WTC11 (cell line): Measurements from ENCODE around the gene ZNF407. TPM values are rescaled to one million over a fixed set of nuclear protein-coding genes. Genes with fewer than 3 reads are reported as not detected.

Source experiments
- ATAC-seq: fragments of 200-7000 bp; cut with Tn5 transposase; 2 replicates; pipeline ENCODE4 v1.10.0; 2021; ENCODE audit warnings: mild to moderate bottlenecking, moderate library complexity
- CTCF ChIA-PET: fragments of 300-600 bp; sonication (Branson Sonifier 250); formaldehyde crosslinking; loops from one replicate; lab custom pipeline; 2021; ENCODE audit warnings: antibody characterized with exemption; lab: Charles Lee
- POLR2A ChIA-PET: fragments of 350-600 bp; sonication (Branson Sonifier 250); formaldehyde crosslinking; loops from one replicate; lab custom pipeline; 2021; ENCODE audit warnings: antibody characterized with exemption; lab: Charles Lee
- DNase-seq: peaks from one replicate; pipeline ENCODE4 v3.0.0; 2021; ENCODE audit warnings: low spot score
- H3K27ac Mint-ChIP-seq: 2 replicates; pipeline ENCODE4 v1.8.0; 2021; ENCODE audit warnings: mixed read lengths
- H3K27me3 Mint-ChIP-seq: 2 replicates; pipeline ENCODE4 v1.8.0; 2021; ENCODE audit warnings: low read depth, mild to moderate bottlenecking, moderate library complexity, mixed read lengths
- H3K36me3 Mint-ChIP-seq: 2 replicates; pipeline ENCODE4 v1.8.0; 2021; ENCODE audit warnings: mixed read lengths
- H3K4me1 Mint-ChIP-seq: 2 replicates; pipeline ENCODE4 v1.8.0; 2022; ENCODE audit warnings: mixed read lengths
- H3K4me3 Mint-ChIP-seq: 2 replicates; pipeline ENCODE4 v1.8.0; 2021; ENCODE audit warnings: mild to moderate bottlenecking, moderate library complexity, mixed read lengths
- H3K9me3 Mint-ChIP-seq: 2 replicates; pipeline ENCODE4 v1.8.0; 2021; ENCODE audit warnings: mixed read lengths
- CBFB ChIP-seq: sonication (generic); formaldehyde crosslinking; IDR thresholded peaks from 2 replicates; pipeline ENCODE4 v1.8.1; 2022; ENCODE audit warnings: mild to moderate bottlenecking, low read depth, missing genetic modification reagents
- ETV6 ChIP-seq: sonication (generic); formaldehyde crosslinking; IDR thresholded peaks from 2 replicates; pipeline ENCODE4 v1.8.1; 2022; ENCODE audit warnings: mild to moderate bottlenecking, missing genetic modification reagents
- FOXP1 ChIP-seq: sonication (generic); formaldehyde crosslinking; IDR thresholded peaks from 2 replicates; pipeline ENCODE4 v1.8.0; 2022; ENCODE audit warnings: missing genetic modification reagents, mild to moderate bottlenecking, moderate library complexity, borderline replicate concordance
- KAT7 ChIP-seq: sonication (generic); formaldehyde crosslinking; IDR thresholded peaks from 2 replicates; pipeline ENCODE4 v1.8.1; 2023; ENCODE audit warnings: missing genetic modification reagents, mild to moderate bottlenecking, borderline replicate concordance
- ZNF416 ChIP-seq: fragments of 250-450 bp; sonication (Bioruptor Pico); IDR thresholded peaks from 2 replicates; pipeline ENCODE4 v1.9.0; 2021; ENCODE audit warnings: mild to moderate bottlenecking, inconsistent platforms
- total RNA-seq: library from RNA; stranded (reverse); gene quantifications from 3 replicates; pipeline ENCODE4 v1.2.3, GENCODE V29; 2021
- TF ChIP-seq, protein P1 (sequence below): sonication (generic); formaldehyde crosslinking; IDR thresholded peaks from 2 replicates; pipeline ENCODE4 v1.8.0; 2023; ENCODE audit warnings: missing genetic modification reagents
- TF ChIP-seq, protein P2 (sequence below): sonication (generic); formaldehyde crosslinking; IDR thresholded peaks from 2 replicates; pipeline ENCODE4 v1.8.0; 2023; ENCODE audit warnings: missing genetic modification reagents, mild to moderate bottlenecking, borderline replicate concordance
- TF ChIP-seq, protein P3 (sequence below): sonication (generic); formaldehyde crosslinking; IDR thresholded peaks from 2 replicates; pipeline ENCODE4 v1.8.0; 2023; ENCODE audit warnings: mild to moderate bottlenecking, missing genetic modification reagents
- TF ChIP-seq, protein P4 (sequence below): sonication (generic); formaldehyde crosslinking; IDR thresholded peaks from 2 replicates; pipeline ENCODE4 v1.8.0; 2022; ENCODE audit warnings: mild to moderate bottlenecking, missing genetic modification reagents
- TF ChIP-seq, protein P5 (sequence below): fragments of 250-450 bp; sonication (Bioruptor Pico); IDR thresholded peaks from 2 replicates; pipeline ENCODE4 v1.9.0; 2021; ENCODE audit warnings: mild to moderate bottlenecking, borderline replicate concordance
- TF ChIP-seq, protein P6 (sequence below): sonication (generic); formaldehyde crosslinking; IDR thresholded peaks from 2 replicates; pipeline ENCODE4 v1.8.1; 2023; ENCODE audit warnings: mild to moderate bottlenecking, missing genetic modification reagents

The ZNF407 gene
- total RNA-seq, 1 experiment from 2014 or later: 6.5 TPM

DNA sequence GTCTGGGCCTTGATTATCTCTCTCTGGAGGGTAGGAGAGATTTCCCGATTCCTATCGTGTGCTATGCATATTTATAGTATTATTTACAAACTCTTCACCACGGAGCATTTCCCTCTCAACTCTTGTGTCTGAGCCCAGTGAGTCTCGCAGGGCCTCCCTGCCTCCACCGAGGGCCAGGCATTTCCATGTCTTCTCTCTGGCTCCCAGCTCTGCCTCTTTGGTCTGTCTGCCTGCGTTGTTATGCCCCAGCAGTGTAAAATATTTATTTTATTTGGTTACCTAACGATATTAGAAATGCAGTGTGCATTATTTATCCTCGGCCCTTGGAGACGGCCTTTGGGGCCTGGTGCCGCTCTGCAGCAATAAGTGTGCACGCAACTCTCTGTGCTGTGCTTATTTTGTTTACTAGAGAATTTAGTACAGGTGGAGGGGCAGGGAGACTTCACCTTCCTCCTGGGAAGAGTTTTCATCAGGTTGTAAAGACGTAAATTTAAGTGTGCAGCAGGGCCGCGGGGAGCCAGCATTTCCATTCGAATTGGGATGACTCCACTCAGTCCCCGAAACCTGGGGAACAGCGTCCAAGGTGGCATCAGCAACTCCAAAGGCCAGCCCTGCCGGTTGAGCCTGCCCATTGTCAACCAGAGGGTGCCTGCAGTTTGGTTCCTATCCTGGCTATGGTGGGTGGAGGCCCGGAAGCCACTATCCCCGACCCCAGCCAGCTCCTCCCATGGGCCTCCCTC lies 511.1 kb downstream of the ZNF407 start:
- CTCF ChIA-PET: no interaction called here
- no peak overlapping the region for H3K27ac Mint-ChIP-seq
- POLR2A ChIA-PET: no interaction called here
- ATAC-seq (no peak; the same call in 1 of the 2 replicates), DNase-seq (no peak)
- TF ChIP-seq ETV6 (CRISPR knock-in tag) (no peak), ZNF416 (CRISPR knock-in tag) (no peak), KAT7 (no peak), CBFB (CRISPR knock-in tag) (no peak), FOXP1 (CRISPR knock-in tag) (no peak)
- TF ChIP-seq, protein P1, sequence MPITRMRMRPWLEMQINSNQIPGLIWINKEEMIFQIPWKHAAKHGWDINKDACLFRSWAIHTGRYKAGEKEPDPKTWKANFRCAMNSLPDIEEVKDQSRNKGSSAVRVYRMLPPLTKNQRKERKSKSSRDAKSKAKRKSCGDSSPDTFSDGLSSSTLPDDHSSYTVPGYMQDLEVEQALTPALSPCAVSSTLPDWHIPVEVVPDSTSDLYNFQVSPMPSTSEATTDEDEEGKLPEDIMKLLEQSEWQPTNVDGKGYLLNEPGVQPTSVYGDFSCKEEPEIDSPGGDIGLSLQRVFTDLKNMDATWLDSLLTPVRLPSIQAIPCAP: no peak
- TF ChIP-seq, protein P2, sequence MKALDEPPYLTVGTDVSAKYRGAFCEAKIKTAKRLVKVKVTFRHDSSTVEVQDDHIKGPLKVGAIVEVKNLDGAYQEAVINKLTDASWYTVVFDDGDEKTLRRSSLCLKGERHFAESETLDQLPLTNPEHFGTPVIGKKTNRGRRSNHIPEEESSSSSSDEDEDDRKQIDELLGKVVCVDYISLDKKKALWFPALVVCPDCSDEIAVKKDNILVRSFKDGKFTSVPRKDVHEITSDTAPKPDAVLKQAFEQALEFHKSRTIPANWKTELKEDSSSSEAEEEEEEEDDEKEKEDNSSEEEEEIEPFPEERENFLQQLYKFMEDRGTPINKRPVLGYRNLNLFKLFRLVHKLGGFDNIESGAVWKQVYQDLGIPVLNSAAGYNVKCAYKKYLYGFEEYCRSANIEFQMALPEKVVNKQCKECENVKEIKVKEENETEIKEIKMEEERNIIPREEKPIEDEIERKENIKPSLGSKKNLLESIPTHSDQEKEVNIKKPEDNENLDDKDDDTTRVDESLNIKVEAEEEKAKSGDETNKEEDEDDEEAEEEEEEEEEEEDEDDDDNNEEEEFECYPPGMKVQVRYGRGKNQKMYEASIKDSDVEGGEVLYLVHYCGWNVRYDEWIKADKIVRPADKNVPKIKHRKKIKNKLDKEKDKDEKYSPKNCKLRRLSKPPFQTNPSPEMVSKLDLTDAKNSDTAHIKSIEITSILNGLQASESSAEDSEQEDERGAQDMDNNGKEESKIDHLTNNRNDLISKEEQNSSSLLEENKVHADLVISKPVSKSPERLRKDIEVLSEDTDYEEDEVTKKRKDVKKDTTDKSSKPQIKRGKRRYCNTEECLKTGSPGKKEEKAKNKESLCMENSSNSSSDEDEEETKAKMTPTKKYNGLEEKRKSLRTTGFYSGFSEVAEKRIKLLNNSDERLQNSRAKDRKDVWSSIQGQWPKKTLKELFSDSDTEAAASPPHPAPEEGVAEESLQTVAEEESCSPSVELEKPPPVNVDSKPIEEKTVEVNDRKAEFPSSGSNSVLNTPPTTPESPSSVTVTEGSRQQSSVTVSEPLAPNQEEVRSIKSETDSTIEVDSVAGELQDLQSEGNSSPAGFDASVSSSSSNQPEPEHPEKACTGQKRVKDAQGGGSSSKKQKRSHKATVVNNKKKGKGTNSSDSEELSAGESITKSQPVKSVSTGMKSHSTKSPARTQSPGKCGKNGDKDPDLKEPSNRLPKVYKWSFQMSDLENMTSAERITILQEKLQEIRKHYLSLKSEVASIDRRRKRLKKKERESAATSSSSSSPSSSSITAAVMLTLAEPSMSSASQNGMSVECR (CRISPR knock-in tag): no peak
- TF ChIP-seq, protein P3, sequence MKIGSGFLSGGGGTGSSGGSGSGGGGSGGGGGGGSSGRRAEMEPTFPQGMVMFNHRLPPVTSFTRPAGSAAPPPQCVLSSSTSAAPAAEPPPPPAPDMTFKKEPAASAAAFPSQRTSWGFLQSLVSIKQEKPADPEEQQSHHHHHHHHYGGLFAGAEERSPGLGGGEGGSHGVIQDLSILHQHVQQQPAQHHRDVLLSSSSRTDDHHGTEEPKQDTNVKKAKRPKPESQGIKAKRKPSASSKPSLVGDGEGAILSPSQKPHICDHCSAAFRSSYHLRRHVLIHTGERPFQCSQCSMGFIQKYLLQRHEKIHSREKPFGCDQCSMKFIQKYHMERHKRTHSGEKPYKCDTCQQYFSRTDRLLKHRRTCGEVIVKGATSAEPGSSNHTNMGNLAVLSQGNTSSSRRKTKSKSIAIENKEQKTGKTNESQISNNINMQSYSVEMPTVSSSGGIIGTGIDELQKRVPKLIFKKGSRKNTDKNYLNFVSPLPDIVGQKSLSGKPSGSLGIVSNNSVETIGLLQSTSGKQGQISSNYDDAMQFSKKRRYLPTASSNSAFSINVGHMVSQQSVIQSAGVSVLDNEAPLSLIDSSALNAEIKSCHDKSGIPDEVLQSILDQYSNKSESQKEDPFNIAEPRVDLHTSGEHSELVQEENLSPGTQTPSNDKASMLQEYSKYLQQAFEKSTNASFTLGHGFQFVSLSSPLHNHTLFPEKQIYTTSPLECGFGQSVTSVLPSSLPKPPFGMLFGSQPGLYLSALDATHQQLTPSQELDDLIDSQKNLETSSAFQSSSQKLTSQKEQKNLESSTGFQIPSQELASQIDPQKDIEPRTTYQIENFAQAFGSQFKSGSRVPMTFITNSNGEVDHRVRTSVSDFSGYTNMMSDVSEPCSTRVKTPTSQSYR (CRISPR knock-in tag): no peak
- TF ChIP-seq, protein P4, sequence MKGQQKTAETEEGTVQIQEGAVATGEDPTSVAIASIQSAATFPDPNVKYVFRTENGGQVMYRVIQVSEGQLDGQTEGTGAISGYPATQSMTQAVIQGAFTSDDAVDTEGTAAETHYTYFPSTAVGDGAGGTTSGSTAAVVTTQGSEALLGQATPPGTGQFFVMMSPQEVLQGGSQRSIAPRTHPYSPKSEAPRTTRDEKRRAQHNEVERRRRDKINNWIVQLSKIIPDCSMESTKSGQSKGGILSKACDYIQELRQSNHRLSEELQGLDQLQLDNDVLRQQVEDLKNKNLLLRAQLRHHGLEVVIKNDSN (CRISPR knock-in tag): no peak
- TF ChIP-seq, protein P5, sequence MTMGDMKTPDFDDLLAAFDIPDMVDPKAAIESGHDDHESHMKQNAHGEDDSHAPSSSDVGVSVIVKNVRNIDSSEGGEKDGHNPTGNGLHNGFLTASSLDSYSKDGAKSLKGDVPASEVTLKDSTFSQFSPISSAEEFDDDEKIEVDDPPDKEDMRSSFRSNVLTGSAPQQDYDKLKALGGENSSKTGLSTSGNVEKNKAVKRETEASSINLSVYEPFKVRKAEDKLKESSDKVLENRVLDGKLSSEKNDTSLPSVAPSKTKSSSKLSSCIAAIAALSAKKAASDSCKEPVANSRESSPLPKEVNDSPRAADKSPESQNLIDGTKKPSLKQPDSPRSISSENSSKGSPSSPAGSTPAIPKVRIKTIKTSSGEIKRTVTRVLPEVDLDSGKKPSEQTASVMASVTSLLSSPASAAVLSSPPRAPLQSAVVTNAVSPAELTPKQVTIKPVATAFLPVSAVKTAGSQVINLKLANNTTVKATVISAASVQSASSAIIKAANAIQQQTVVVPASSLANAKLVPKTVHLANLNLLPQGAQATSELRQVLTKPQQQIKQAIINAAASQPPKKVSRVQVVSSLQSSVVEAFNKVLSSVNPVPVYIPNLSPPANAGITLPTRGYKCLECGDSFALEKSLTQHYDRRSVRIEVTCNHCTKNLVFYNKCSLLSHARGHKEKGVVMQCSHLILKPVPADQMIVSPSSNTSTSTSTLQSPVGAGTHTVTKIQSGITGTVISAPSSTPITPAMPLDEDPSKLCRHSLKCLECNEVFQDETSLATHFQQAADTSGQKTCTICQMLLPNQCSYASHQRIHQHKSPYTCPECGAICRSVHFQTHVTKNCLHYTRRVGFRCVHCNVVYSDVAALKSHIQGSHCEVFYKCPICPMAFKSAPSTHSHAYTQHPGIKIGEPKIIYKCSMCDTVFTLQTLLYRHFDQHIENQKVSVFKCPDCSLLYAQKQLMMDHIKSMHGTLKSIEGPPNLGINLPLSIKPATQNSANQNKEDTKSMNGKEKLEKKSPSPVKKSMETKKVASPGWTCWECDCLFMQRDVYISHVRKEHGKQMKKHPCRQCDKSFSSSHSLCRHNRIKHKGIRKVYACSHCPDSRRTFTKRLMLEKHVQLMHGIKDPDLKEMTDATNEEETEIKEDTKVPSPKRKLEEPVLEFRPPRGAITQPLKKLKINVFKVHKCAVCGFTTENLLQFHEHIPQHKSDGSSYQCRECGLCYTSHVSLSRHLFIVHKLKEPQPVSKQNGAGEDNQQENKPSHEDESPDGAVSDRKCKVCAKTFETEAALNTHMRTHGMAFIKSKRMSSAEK: no peak
- TF ChIP-seq, protein P6, sequence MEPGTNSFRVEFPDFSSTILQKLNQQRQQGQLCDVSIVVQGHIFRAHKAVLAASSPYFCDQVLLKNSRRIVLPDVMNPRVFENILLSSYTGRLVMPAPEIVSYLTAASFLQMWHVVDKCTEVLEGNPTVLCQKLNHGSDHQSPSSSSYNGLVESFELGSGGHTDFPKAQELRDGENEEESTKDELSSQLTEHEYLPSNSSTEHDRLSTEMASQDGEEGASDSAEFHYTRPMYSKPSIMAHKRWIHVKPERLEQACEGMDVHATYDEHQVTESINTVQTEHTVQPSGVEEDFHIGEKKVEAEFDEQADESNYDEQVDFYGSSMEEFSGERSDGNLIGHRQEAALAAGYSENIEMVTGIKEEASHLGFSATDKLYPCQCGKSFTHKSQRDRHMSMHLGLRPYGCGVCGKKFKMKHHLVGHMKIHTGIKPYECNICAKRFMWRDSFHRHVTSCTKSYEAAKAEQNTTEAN (CRISPR knock-in tag): no peak
- peaks cover 3% of the 10 kb centered on the region for H3K4me1 Mint-ChIP-seq
- H3K9me3 Mint-ChIP-seq: no peaks in the 10 kb centered on the region
- no peaks in the 10 kb centered on the region for H3K27me3 Mint-ChIP-seq
- no peaks in the 10 kb centered on the region for H3K36me3 Mint-ChIP-seq
- no peak overlapping the region for H3K4me3 Mint-ChIP-seq
